Fibroblast of skin of right quadriceps (primary cell): ENCODE measurements around the gene ISX.
"Not testable (repeated sequence)": the region's sequence is repeated elsewhere in the genome, so short reads cannot be mapped to it uniquely, and the experiment has no call there.

Experiments
- DNase-seq: peaks from one replicate; pipeline ENCODE4 v3.0.0-alpha.2; 2013

ISX gene

DNA sequence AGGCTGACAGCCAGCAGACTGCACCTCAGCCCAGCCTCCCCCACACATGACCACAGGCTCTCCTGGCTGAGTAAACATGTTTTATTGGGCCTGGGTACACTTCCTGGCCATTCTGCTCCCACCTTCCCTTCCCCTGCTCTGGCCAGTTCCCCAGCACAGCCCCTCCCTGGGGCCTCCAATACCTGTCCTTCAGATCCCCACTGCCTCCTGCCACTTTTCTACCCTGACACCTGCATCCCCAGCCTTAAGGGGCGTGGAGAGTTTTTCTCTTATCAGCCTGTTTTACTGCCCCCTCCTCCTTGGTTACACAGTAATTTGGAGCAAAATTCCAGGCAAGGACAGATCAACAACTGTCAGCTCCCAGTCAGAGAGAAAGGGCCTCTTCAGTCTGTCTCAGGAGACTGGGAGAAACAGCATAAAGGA, at the start of gene ISX:
Gene ISX, plus strand, starts transcription at position 363 of the 423 bp plus-strand sequence. CDS start 930 bp downstream, outside the sequence.
- no peak for DNase-seq

DNA sequence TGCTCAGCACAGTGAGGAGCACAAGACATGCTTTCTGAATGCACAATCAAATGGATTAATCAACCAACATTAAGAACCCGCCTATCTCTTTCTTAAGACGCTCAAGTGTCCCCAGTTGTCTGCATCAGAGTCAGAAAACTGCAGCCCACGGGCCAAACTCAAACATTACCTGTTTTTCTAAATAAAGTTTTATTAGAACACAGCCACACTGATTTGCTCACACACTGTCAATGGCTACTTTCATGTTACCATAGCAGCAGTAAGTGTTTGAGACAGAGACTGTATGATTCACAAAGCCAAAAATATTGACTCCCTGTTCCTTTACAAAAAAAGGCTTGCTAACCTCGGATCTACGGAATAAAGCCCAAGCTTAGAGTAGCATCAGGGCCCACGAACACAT, 49.0 kb upstream of the ISX start:
- no peak for DNase-seq

- DNase-seq: no peak
Observed at GRCh38 chr22:35018995-35019394, 47.0 kb upstream of the ISX start.

DNA sequence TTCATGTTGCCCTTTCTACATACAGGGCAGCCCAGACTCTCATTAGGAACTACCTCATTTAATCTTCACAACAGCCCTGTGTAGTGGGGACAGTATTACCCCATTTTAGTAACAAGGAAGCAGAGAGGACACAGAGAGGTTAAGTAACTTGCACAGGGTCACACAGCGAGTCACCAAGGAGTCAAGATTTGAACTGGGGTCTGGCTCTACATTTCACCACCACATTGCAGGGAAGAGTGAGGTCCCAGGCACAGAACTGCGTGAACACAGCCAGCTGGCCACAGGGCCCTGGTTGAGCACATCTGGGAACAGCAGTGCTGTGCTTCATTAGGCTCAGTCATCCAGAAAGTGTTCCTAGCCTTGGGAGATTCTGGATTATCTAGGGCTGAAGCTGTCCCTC, 45.4 kb upstream of the ISX start:
- no peak for DNase-seq

DNA sequence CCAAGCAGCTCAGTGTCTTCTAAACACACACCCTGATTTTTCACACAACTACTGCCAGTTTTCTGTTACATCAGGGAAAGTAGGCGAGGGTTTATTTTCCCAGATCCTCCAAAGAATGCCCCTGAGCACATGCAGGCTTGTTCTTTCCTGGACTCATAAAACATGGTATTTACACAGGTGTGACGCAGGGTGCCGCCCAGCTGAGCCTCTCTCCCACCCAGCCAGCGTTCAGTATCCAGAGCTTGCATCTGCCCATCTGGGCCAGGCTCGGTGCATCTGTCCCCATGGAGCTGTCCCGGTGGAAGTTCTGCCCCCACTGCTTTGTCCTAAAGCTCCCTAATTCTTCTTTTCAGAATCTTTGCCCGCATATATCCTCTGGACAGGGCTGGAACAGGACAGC, 44.8 kb upstream of the ISX start:
- DNase-seq: no peak

DNA sequence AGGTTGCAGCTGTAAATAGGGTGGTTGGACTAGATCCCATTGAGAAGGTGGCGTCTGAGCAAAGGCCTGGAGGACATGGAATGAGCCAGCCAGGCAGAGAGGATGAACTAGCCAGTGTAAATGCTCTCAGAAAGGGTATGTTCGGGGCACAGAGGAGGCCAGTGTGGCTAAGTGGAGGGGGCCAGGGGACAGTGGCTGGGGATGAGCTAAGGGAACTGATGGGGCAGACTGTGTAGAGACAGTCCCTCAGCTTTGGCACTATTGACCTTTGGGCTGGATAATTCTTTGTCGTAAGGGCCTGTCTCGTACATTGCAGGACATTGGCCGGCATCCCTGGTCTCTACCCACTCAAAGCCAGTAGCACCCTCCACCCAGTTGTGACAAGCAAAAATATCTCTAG, 43.7 kb upstream of the ISX start:
- DNase-seq: no peak

DNA sequence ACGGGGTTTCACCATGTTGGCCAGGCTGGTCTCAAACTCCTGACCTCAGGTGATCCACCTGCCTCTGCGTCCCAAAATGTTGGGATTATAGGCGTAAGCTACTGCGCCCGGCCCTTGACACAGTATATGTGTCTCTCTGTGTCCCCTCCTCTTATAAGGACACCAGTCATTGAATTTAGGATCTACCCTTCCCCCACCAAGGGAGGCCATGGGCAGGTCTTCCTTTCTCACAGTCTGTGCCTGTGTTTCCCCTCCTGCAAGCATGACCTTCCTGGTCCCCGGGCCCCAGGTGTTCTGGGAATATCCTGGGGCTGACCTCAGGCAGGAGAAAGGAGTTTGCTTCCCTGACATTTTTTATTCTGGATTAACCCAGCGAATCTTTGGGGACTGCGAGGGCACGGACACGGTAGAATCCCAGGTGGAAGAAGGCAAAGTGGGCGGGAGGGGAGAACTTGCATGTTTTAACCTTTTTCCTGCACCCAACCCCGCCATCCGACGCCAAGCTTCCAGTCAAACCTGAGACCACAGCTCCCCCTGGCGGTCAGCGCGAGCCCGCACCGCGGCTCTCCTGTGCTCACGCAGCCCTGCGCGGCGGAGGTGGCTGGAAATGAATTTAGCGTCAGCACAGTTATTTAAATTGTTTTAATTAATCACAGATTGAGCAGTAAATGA, 42.1 kb upstream of the ISX start:
- DNase-seq: peak; percentile 42

DNA sequence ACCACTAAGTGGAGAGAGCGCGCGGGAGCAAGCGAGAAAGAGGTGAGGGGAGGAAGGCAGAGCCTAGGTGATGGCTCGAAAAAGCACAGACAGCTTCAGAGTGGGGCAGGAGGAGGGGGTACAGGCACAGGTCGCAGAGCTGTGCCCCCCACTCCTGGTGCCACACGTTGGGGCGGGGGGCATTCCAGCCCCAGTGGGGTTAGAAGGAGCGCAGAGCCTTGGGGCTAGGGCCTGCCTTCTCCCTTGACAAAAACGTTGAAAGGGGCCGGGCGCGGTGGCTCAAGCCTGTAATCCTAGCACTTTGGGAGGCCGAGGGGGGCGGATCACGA, 41.6 kb upstream of the ISX start:
- no peak for DNase-seq

- DNase-seq: not testable (repeated sequence)
Observed at GRCh38 chr22:35030112-35030511, 35.8 kb upstream of the ISX start.

GRCh38 chr22:35032571-35032970, 33.4 kb upstream of the ISX start:
- DNase-seq: no peak

GRCh38 chr22:35033635-35034296, 32.2 kb upstream of the ISX start:
- DNase-seq: no peak

DNA sequence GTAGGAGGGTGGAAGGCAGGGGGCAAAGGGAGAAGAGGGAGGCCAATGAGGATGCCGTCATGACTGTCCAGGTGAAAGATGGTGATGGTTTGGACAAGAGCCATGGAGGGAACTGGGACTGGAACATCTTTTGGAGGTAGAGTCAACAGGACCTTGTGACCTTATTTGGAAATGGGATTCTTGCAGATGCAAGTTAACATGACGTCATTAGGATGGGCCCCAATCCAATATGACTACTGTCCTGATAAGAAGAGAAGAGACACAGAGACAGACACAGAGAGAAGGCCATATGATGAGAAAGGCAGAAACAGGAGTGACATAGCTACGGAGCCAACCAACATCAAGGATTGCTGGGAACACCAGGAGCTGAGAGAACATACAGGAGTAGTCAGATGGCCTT, 31.0 kb upstream of the ISX start:
- DNase-seq: no peak

- DNase-seq: no peak
Observed at GRCh38 chr22:35037089-35037488, 28.9 kb upstream of the ISX start.

DNA sequence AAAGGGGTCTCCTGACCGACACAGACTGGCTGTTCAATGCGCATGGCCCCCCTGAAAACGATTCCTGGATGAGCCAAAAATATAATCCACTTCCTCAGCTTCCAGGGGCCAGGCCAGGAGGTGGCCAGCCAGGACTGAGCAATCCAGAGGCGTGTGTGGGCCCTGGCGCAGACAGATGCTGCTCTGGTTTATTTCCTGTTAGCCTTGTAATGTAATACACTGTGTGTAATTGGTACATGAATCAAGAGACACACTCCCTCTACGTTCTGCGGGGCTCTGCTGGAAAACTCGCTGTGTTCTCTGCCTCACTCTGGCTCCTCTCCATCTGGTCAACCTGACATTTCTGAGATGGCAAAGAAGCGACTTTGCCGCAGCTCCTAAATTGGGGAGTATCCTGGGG, 26.3 kb upstream of the ISX start:
- no peak for DNase-seq

- no peak for DNase-seq
Observed at GRCh38 chr22:35043252-35043933, 22.6 kb upstream of the ISX start.

GRCh38 chr22:35043934-35044319, 22.0 kb upstream of the ISX start:
- no peak for DNase-seq

- DNase-seq: no peak
Observed at GRCh38 chr22:35044607-35045390, 21.2 kb upstream of the ISX start.

DNA sequence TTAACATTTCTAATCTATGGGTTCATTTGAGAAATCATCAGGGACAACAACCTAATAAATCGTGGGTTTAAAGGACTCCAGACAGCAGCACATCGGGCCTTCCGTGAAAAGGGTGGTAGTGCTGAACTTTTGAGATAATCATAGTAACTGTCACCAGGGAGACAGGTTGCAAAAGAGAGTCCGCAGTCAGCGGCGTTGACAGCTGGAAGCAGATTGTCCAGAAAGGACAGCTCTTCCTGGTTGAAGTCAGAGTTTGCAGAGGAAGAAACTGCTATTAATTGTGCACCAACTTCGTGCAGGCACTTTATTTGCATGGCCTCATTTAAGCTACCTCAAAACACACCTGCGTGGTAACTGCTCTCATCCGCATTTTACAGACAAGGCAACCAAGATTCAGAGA, 20.5 kb upstream of the ISX start:
- no peak for DNase-seq

- no peak for DNase-seq
Observed at GRCh38 chr22:35046744-35047462, 19.1 kb upstream of the ISX start.

DNA sequence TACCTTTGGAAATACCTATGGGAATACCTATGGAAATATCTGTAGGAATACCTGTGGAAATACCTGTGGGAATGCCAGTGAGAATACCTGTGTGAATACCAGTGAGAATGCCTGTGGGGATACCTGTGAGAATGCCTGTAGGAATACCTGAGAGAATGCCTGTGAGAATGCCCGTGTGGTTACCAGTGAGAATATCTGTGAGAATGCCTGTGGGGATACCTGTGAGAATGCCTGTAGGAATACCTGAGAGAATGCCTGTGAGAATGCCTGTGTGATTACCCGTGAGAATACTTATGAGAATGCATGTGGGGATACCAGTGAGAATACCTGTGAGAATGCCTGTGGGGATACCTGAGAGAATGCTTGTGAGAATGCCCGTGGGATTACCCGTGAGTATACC, 15.9 kb upstream of the ISX start:
- DNase-seq: not testable (repeated sequence)

- no peak for DNase-seq
Observed at GRCh38 chr22:35051013-35051535, 14.9 kb upstream of the ISX start.

- DNase-seq: no peak
Observed at GRCh38 chr22:35051791-35052190, 14.2 kb upstream of the ISX start.
